Activated CD4-positive, alpha-beta T cell treated with anti-CD3 and anti-CD28 coated beads, Interleukin-2, amount 10 ng/mL, durations not matched to agents 7 days and 5 days (primary cell): ENCODE results near the gene PCDHB5. TPM values are rescaled to one million over a fixed set of nuclear protein-coding genes. Genes with fewer than 3 reads are reported as not detected.

Experiments
- total RNA-seq, 2 experiments: library from RNA; stranded (reverse); gene quantifications; one replicate each; pipeline ENCODE4 v1.2.3, GENCODE V29; 2021

Gene PCDHB5
- total RNA-seq, 2 experiments from 2014 or later: not detected

Other genes with a start within 250 kb of the PCDHB5 start
- gene PCDHAC1, start 208.9 kb upstream of the PCDHB5 start, total RNA-seq: not detected
- not detected for gene PCDHAC2, start 168.7 kb upstream of the PCDHB5 start, total RNA-seq
- not detected for gene PCDHB1, start 83.8 kb upstream of the PCDHB5 start, total RNA-seq
- not detected for gene PCDHB2, start 40.6 kb upstream of the PCDHB5 start, total RNA-seq
- gene PCDHB3, start 34.7 kb upstream of the PCDHB5 start, total RNA-seq: not detected
- gene PCDHB4, start 13.4 kb upstream of the PCDHB5 start, total RNA-seq: not detected
- not detected for gene PCDHB6, start 14.9 kb downstream of the PCDHB5 start, total RNA-seq
- gene PCDHB7, start 37.4 kb downstream of the PCDHB5 start, total RNA-seq: not detected
- gene PCDHB8, start 42.6 kb downstream of the PCDHB5 start, total RNA-seq: not detected
- not detected for gene PCDHB16, start 47.2 kb downstream of the PCDHB5 start, total RNA-seq
- gene PCDHB9, start 52.0 kb downstream of the PCDHB5 start, total RNA-seq: not detected
- not detected for gene PCDHB10, start 57.1 kb downstream of the PCDHB5 start, total RNA-seq
- not detected for gene PCDHB11, start 64.4 kb downstream of the PCDHB5 start, total RNA-seq
- not detected for gene PCDHB12, start 73.5 kb downstream of the PCDHB5 start, total RNA-seq
- not detected for gene PCDHB13, start 78.7 kb downstream of the PCDHB5 start, total RNA-seq
- gene PCDHB14, start 88.1 kb downstream of the PCDHB5 start, total RNA-seq: not detected
- gene PCDHB15, start 110.2 kb downstream of the PCDHB5 start, total RNA-seq: not detected
- under 1 TPM; 0.42 to 0.52 TPM for gene SLC25A2, start 168.8 kb downstream of the PCDHB5 start, total RNA-seq
- 10 to 100 TPM; 62.1 to 63.3 TPM for gene TAF7, start 185.6 kb downstream of the PCDHB5 start, total RNA-seq
- gene PCDHGA1, start 195.3 kb downstream of the PCDHB5 start, total RNA-seq: under 1 TPM; 0.04 to 0.05 TPM
- not detected for gene PCDHGA2, start 203.6 kb downstream of the PCDHB5 start, total RNA-seq
- gene PCDHGA3, start 208.6 kb downstream of the PCDHB5 start, total RNA-seq: not detected
- gene PCDHGB1, start 214.9 kb downstream of the PCDHB5 start, total RNA-seq: not detected
- not detected for gene PCDHGA4, start 219.8 kb downstream of the PCDHB5 start, total RNA-seq
- under 1 TPM; 0.08 to 0.10 TPM for gene PCDHGB2, start 224.8 kb downstream of the PCDHB5 start, total RNA-seq
- gene PCDHGA5, start 229.0 kb downstream of the PCDHB5 start, total RNA-seq: under 1 TPM in 1 of 2 experiments, not detected in 1; 0.05 TPM
- under 1 TPM in 1 of 2 experiments, not detected in 1; 0.12 TPM for gene PCDHGB3, start 235.0 kb downstream of the PCDHB5 start, total RNA-seq
- gene PCDHGA6, start 238.7 kb downstream of the PCDHB5 start, total RNA-seq: not detected
- not detected for gene PCDHGA7, start 247.5 kb downstream of the PCDHB5 start, total RNA-seq